Neural cell (in vitro differentiated cells): ENCODE measurements around the gene CHRNA9. TPM values are rescaled to one million over a fixed set of nuclear protein-coding genes. Genes with fewer than 3 reads are reported as not detected.

ENCODE experiments used
- H2AFZ ChIP-seq: fragments of 200-600, 300-800 bp; sonication (generic), shearing (Covaris generic); 2 replicates; pipeline ENCODE4 v1.6.0; 2014; ENCODE audit warnings: low read depth, mild to moderate bottlenecking, antibody characterized with exemption, low read length, moderate library complexity
- H3F3A ChIP-seq: fragments of 200-600 bp; shearing (Covaris generic); 2 replicates; pipeline ENCODE4 v1.6.1; 2016; ENCODE audit warnings: mild to moderate bottlenecking, moderate library complexity, mixed read lengths, antibody characterized with exemption, low read length; ENCODE audit not compliant: insufficient read depth, poor library complexity, severe bottlenecking
- H3K27ac ChIP-seq: fragments of 200-600, 300-800 bp; sonication (generic), shearing (Covaris generic); 2 replicates; pipeline ENCODE4 v1.5.1; 2014; ENCODE audit warnings: mild to moderate bottlenecking, low read length, moderate library complexity
- H3K27me3 ChIP-seq: fragments of 300-800, 200-600 bp; sonication (generic), shearing (Covaris generic); 2 replicates; pipeline ENCODE4 v1.6.0; 2014; ENCODE audit warnings: mild to moderate bottlenecking, low read depth, low read length, moderate library complexity; ENCODE audit not compliant: insufficient read depth
- H3K36me3 ChIP-seq: fragments of 300-800, 200-600 bp; sonication (generic), shearing (Covaris generic); 2 replicates; pipeline ENCODE4 v1.5.1; 2014; ENCODE audit warnings: mild to moderate bottlenecking, antibody characterized with exemption, low read length, moderate library complexity; ENCODE audit not compliant: insufficient read depth
- H3K4me2 ChIP-seq: fragments of 300-800, 200-600 bp; sonication (generic), shearing (Covaris generic); 2 replicates; pipeline ENCODE4 v1.6.0; 2014; ENCODE audit warnings: mild to moderate bottlenecking, low read length
- H3K4me3 ChIP-seq: fragments of 300-800, 200-600 bp; sonication (generic), shearing (Covaris generic); 2 replicates; pipeline ENCODE4 v1.5.1; 2014; ENCODE audit warnings: mild to moderate bottlenecking, low read length, moderate library complexity
- H3K79me2 ChIP-seq: fragments of 200-600 bp; shearing (Covaris generic); replicated peaks from 2 replicates; pipeline ENCODE4 v1.6.0; 2014; ENCODE audit warnings: mild to moderate bottlenecking, low read length, moderate library complexity; ENCODE audit not compliant: insufficient read depth
- H3K9ac ChIP-seq: fragments of 300-800, 200-600 bp; sonication (generic), shearing (Covaris generic); 2 replicates; pipeline ENCODE4 v1.6.1; 2016; ENCODE audit warnings: mild to moderate bottlenecking, low read length, mixed read lengths
- H3K9me2 ChIP-seq: fragments of 200-600 bp; shearing (Covaris generic); 2 replicates; pipeline ENCODE4 v1.6.1; 2016; ENCODE audit warnings: mild to moderate bottlenecking, low read length, mixed read lengths; ENCODE audit not compliant: insufficient read depth
- H3K9me3 ChIP-seq: fragments of 200-600, 300-800 bp; sonication (generic), shearing (Covaris generic); 2 replicates; pipeline ENCODE4 v1.6.1; 2016; ENCODE audit warnings: mild to moderate bottlenecking, mixed run types, low read length, moderate library complexity, mixed read lengths
- H4K20me1 ChIP-seq: fragments of 200-600 bp; shearing (Covaris generic); 2 replicates; pipeline ENCODE4 v1.6.1; 2016; ENCODE audit warnings: mild to moderate bottlenecking, mixed run types; ENCODE audit not compliant: insufficient read depth
- EP300 ChIP-seq: fragments of 450-650 bp; conservative IDR thresholded peaks from 2 replicates; pipeline ENCODE4 v1.6.1; 2014; ENCODE audit warnings: antibody characterized with exemption, mild to moderate bottlenecking, moderate library complexity; ENCODE audit not compliant: poor library complexity, severe bottlenecking
- EZH2 ChIP-seq: fragments of 200-600, 300-800 bp; shearing (Covaris generic), sonication (generic); IDR thresholded peaks from 2 replicates; pipeline ENCODE4 v1.6.1; 2014; ENCODE audit warnings: antibody characterized with exemption, low read length, borderline replicate concordance, mild to moderate bottlenecking; ENCODE audit not compliant: insufficient read depth, poor library complexity, severe bottlenecking
- MXI1 ChIP-seq: fragments of 450-650 bp; conservative IDR thresholded peaks from 2 replicates; pipeline ENCODE4 v1.6.1; 2014; ENCODE audit warnings: antibody characterized with exemption, mild to moderate bottlenecking; ENCODE audit not compliant: poor library complexity, severe bottlenecking
- POLR2AphosphoS5 ChIP-seq: IDR thresholded peaks from 2 replicates; pipeline ENCODE4 v1.6.1; 2012
- RAD21 ChIP-seq: fragments of 450-650 bp; conservative IDR thresholded peaks from 2 replicates; pipeline ENCODE4 v1.6.1; 2014; ENCODE audit warnings: antibody characterized with exemption, mild to moderate bottlenecking, moderate library complexity
- SMC3 ChIP-seq: fragments of 450-650 bp; conservative IDR thresholded peaks from 2 replicates; pipeline ENCODE4 v1.6.1; 2014; ENCODE audit warnings: antibody characterized with exemption, mild to moderate bottlenecking, moderate library complexity; ENCODE audit not compliant: poor library complexity
- TAF1 ChIP-seq: IDR thresholded peaks from 2 replicates; pipeline ENCODE4 v1.6.1; 2012; ENCODE audit warnings: low read depth
- polyA plus RNA-seq: library from polyadenylated mRNA; depleted of rRNA; stranded (reverse); fragments of >200 nt; gene quantifications from 2 replicates; pipeline ENCODE4 v1.2.3, GENCODE V29; 2014
- TF ChIP-seq, protein P1 (sequence below): fragments of 450-650 bp; IDR thresholded peaks from 2 replicates; pipeline ENCODE4 v1.5.1; 2014; ENCODE audit warnings: antibody characterized with exemption, mild to moderate bottlenecking, moderate library complexity; ENCODE audit not compliant: poor library complexity, severe bottlenecking
- TF ChIP-seq, protein P2 (sequence below): IDR thresholded peaks from 2 replicates; pipeline ENCODE4 v1.6.1; 2012; ENCODE audit warnings: borderline replicate concordance

The CHRNA9 gene
- polyA plus RNA-seq, 1 donor from 2014 or later = 0.10 TPM

DNA sequence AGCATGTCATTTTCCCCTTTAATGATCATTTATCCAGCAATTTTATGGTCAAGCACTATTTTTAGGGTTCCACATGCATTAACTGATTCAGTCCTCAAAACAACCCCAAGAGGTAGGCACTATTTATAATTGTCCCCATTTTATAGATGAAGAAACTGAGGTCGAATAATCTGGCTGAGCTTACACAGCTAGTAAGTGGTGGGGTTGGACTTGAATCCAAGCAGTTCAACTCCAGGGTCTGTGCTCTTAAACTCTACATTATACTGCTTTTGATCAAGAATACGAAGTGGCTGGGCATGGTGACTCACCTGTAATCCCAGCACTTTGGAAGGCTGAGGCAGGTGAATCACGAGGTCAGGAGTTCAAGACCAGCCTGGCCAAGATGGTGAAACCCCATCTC lies 3.2 kb upstream of the CHRNA9 start:
- Histone ChIP-seq H3K9me2 (no peaks in the 10 kb centered on the region), H3K4me2 (no peak overlapping the region), H3F3A (no peaks in the 10 kb centered on the region), H3K27me3 (no peaks in the 10 kb centered on the region), H3K4me3 (no peak overlapping the region), H2AFZ (no peak overlapping the region), H4K20me1 (no peaks in the 10 kb centered on the region), H3K27ac (no peak overlapping the region), H3K9me3 (no peaks in the 10 kb centered on the region), H3K9ac (no peak overlapping the region), H3K36me3 (no peaks in the 10 kb centered on the region), H3K79me2 (no peaks in the 10 kb centered on the region)
- TF ChIP-seq, protein P1, sequence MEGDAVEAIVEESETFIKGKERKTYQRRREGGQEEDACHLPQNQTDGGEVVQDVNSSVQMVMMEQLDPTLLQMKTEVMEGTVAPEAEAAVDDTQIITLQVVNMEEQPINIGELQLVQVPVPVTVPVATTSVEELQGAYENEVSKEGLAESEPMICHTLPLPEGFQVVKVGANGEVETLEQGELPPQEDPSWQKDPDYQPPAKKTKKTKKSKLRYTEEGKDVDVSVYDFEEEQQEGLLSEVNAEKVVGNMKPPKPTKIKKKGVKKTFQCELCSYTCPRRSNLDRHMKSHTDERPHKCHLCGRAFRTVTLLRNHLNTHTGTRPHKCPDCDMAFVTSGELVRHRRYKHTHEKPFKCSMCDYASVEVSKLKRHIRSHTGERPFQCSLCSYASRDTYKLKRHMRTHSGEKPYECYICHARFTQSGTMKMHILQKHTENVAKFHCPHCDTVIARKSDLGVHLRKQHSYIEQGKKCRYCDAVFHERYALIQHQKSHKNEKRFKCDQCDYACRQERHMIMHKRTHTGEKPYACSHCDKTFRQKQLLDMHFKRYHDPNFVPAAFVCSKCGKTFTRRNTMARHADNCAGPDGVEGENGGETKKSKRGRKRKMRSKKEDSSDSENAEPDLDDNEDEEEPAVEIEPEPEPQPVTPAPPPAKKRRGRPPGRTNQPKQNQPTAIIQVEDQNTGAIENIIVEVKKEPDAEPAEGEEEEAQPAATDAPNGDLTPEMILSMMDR = no peak
- TF ChIP-seq EP300 (no peak), RAD21 (no peak), MXI1 (no peak), EZH2 (no peak), TAF1 (no peak), POLR2AphosphoS5 (no peak), SMC3 (no peak)
- TF ChIP-seq, protein P2, sequence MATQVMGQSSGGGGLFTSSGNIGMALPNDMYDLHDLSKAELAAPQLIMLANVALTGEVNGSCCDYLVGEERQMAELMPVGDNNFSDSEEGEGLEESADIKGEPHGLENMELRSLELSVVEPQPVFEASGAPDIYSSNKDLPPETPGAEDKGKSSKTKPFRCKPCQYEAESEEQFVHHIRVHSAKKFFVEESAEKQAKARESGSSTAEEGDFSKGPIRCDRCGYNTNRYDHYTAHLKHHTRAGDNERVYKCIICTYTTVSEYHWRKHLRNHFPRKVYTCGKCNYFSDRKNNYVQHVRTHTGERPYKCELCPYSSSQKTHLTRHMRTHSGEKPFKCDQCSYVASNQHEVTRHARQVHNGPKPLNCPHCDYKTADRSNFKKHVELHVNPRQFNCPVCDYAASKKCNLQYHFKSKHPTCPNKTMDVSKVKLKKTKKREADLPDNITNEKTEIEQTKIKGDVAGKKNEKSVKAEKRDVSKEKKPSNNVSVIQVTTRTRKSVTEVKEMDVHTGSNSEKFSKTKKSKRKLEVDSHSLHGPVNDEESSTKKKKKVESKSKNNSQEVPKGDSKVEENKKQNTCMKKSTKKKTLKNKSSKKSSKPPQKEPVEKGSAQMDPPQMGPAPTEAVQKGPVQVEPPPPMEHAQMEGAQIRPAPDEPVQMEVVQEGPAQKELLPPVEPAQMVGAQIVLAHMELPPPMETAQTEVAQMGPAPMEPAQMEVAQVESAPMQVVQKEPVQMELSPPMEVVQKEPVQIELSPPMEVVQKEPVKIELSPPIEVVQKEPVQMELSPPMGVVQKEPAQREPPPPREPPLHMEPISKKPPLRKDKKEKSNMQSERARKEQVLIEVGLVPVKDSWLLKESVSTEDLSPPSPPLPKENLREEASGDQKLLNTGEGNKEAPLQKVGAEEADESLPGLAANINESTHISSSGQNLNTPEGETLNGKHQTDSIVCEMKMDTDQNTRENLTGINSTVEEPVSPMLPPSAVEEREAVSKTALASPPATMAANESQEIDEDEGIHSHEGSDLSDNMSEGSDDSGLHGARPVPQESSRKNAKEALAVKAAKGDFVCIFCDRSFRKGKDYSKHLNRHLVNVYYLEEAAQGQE = no peak

DNA sequence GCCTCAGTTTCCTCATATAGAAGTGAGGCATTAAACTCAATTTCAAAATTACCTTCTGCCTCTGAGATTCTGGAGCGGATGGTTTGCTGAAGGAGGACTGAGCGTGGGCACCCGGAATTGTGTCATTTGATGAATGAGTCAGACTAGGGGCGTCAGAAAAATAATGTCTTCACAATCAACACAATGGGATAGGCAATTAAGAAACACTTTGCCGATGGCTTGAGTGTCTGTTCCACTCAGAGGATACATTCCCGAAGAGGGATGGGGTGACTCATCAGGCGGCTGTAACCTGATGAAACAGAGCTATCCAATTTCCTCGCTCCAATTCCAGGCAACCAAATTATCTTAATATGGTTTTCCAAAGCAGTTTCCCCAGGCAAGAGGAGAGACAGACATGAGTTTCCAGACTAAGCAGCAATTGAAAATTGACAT lies 1.2 kb upstream of the CHRNA9 start:
- H3K4me3 ChIP-seq = no peak overlapping the region
- TF ChIP-seq, protein P2 = no peak
- no peak for TF ChIP-seq EP300
- TF ChIP-seq, protein P1 = no peak
- H3K36me3 ChIP-seq = no peaks in the 10 kb centered on the region
- no peaks in the 10 kb centered on the region for H3K79me2 ChIP-seq
- H4K20me1 ChIP-seq = no peaks in the 10 kb centered on the region
- H3K27me3 ChIP-seq = no peaks in the 10 kb centered on the region
- no peak overlapping the region for H3K27ac ChIP-seq
- H3K9me2 ChIP-seq = no peaks in the 10 kb centered on the region
- H3K9me3 ChIP-seq = no peaks in the 10 kb centered on the region
- no peaks in the 10 kb centered on the region for H3F3A ChIP-seq
- no peak overlapping the region for H3K4me2 ChIP-seq
- no peak overlapping the region for H2AFZ ChIP-seq
- H3K9ac ChIP-seq = no peak overlapping the region
